Measurements from ENCODE around the gene PRR35.

PRR35 gene

GRCh38 chr16:528111-529011 lies 31.8 kb upstream of the PRR35 start:
- peak; percentile 1 for DNase-seq

GRCh38 chr16:529012-529575 lies 31.1 kb upstream of the PRR35 start:
- no peak for DNase-seq

- DNase-seq, result no peak
Measured at GRCh38 chr16:530111-530817, 29.9 kb upstream of the PRR35 start.

- no peak for DNase-seq
Measured at GRCh38 chr16:531494-532125, 28.6 kb upstream of the PRR35 start.

- no peak for DNase-seq
Measured at GRCh38 chr16:533391-534123, 26.6 kb upstream of the PRR35 start.

- no peak for DNase-seq
Measured at GRCh38 chr16:534135-534534, 26.1 kb upstream of the PRR35 start.

- DNase-seq, result no peak
Measured at GRCh38 chr16:534856-535445, 25.2 kb upstream of the PRR35 start.

- DNase-seq, result no peak
Measured at GRCh38 chr16:535446-536405, 24.5 kb upstream of the PRR35 start.

- no peak for DNase-seq
Measured at GRCh38 chr16:536746-537145, 23.4 kb upstream of the PRR35 start.

- no peak for DNase-seq
Measured at GRCh38 chr16:537415-538335, 22.5 kb upstream of the PRR35 start.

- DNase-seq, result no peak
Measured at GRCh38 chr16:539901-540530, 20.2 kb upstream of the PRR35 start.

- no peak for DNase-seq
Measured at GRCh38 chr16:540645-541340, 19.4 kb upstream of the PRR35 start.

GRCh38 chr16:543301-544164 lies 16.7 kb upstream of the PRR35 start:
- DNase-seq, result no peak

- DNase-seq, result no peak
Measured at GRCh38 chr16:544517-544916, 15.7 kb upstream of the PRR35 start.

- DNase-seq, result no peak
Measured at GRCh38 chr16:546909-547770, 13.1 kb upstream of the PRR35 start.

- no peak for DNase-seq
Measured at GRCh38 chr16:548586-548985, 11.6 kb upstream of the PRR35 start.

Data from DMS79 treated with DMSO at 0.1 percent for 48 hours (cell line).